Measurements from ENCODE around the gene FNDC3B. TPM values are rescaled to one million over a fixed set of nuclear protein-coding genes. Genes with fewer than 3 reads are reported as not detected.

Gene FNDC3B
- total RNA-seq, 1 donor from 2014 or later: 171 TPM

DNA sequence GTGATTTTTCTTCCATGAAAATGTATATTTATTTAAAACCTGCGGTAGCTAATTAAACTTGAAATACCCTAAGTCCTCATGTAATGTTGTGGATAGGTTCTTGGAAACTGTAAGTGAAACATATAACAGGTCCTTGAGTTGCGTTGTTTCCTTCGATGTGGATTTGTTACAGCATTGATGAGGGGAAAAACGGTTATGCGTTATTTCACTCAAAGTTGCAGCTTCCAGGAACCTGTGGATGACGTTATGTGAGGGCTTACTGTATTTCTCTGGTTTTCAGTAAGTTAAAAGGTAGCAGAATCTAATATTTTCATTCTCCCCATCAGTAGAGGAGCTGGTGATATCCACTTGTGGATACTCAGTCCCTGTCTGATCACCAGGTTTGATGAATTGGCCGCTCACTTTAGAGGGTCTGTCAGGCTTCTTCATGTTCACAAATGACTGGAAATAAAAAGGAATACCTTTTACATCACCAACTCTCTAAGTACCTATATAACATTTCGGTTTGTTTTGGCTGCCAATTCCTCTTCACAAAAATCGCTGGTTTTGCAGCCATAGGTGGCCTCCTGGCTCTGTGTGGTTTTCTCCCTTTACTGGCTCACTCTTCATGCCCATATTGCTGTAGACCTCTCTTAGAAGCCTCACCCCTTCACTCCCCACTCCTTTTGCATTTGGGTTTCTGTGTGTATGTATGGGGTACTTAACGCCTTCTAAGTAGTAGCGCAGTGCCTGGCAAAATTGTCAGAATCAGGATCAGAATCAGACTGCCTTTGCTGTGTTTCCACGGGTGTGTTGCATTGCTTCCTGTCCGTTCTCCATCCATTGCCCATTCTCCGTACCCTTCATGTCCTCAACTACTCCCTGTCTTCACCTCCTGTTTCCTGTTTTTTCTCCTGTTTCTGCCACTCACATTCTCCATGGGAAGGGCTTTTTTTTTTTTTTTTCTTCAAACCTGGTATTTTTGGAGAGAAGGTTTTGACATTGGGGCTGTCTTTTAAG is 112.6 kb downstream of the FNDC3B start:
- DNase-seq (ENCODE audit: low spot score): no peak
- intact Hi-C loops (cut with DNase I): no loop called here
- no peak for ATAC-seq

DNA sequence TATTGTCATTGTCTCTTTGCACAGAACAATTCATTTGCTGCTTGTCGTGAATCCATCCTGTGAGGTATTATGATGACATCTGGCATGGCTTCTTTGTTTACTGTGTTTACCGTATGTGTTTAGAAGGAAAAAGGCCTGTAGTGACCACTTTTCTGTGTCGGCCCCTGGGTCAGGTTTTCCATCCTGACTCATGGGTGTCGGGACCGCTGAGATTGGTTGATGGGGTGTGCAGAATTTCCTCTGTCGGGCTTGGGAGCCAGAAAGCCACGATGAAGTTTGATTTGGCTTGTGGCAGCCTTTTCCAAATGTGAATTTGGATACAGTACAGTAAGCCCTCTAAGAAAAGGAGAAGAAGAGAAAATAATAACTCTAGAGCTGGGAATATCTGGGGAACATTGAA is 113.5 kb downstream of the FNDC3B start:
- ATAC-seq (peak; percentile 23), DNase-seq (ENCODE audit: low spot score) (no peak)
- intact Hi-C loops (cut with DNase I): loop anchor here (1.0 kb wide), 1 partner anchor 39 kb away; no protein-coding TSS in a partner anchor

DNA sequence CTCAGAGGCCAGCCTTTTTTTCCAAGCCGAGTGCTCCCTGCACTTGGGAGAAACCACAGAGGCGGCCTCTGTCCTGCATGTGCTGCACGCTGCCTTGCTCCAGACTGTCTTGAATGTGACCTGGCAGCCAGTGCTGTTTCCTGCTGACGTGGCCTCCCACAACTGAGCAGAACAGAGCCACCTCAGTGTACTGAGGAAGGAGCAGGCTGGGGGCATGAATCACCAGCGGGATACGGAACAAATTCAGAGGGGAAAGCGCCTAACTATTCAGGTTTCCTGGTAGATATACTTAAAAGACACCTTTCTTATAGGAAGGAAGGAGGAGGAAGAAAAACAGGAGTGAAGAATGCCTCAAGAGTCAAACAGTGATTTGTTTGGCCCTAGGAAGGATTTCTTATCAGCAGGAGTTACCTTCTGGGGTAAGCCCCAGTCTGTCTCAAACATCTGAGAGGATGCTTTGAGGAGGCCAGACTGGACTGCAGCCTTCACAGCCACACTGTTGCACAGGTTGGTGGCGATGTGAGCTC is 114.0 kb downstream of the FNDC3B start:
- peak; percentile 99 for ATAC-seq
- DNase-seq (ENCODE audit: low spot score): peak; percentile 92
- intact Hi-C loops (cut with DNase I): loop anchor here (1.0 kb wide), 1 partner anchor 39 kb away; no protein-coding TSS in a partner anchor

GRCh38 chr3:172154768-172155664 is 115.6 kb downstream of the FNDC3B start:
- no peak for DNase-seq (ENCODE audit: low spot score)
- ATAC-seq: no peak
- intact Hi-C loops (cut with DNase I): no loop called here

- intact Hi-C loops (cut with DNase I): no loop called here
Observed at GRCh38 chr3:172155897-172156585, 116.7 kb downstream of the FNDC3B start.

GRCh38 chr3:172156586-172156955 is 117.2 kb downstream of the FNDC3B start:
- no peak for DNase-seq (ENCODE audit: low spot score)
- no peak for ATAC-seq

More at GRCh38 chr3:172155897-172156585, 116.7 kb downstream of the FNDC3B start:
- DNase-seq (ENCODE audit: low spot score): no peak
- ATAC-seq: no peak

DNA sequence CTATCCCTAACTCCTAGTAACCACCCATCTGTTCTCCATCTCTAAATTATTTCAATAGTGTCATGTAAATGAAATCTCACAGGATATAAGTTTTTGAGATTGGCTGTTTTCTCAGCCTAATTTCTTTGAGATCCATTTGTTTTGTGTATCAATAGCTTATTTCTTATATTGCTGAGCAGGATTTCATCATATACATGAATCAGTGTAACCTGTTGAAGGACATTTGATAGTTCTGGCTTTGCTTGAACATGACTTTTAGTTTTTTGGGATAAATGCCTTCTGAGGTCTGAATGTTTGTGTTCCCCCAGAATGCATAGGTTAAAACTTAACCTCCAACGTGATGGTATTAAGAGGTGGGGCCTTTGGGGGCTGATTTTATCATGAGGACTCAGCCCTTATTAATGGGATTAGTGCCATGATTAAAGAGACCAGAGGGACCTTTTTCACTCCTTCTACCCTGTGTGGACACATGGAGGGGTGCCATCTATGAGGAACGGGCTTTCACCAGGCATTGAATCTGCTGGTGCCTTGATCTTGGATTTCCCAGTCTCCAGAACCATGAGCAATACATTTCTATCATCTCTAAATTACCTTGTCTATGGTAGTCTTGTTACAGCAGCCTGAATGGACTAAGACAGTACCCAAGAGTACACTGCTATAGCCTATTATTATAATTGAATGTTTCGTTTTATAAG is 118.3 kb downstream of the FNDC3B start:
- no peak for DNase-seq (ENCODE audit: low spot score)
- intact Hi-C loops (cut with DNase I): no loop called here
- ATAC-seq: no peak

More at GRCh38 chr3:172156586-172156955, 117.2 kb downstream of the FNDC3B start:
- intact Hi-C loops (cut with DNase I): no loop called here

GRCh38 chr3:172158741-172159140 is 119.4 kb downstream of the FNDC3B start:
- ATAC-seq (no peak), DNase-seq (ENCODE audit: low spot score) (no peak)
- intact Hi-C loops (cut with DNase I): no loop called here

GRCh38 chr3:172159376-172159775 is 120.0 kb downstream of the FNDC3B start:
- no peak for ATAC-seq
- DNase-seq (ENCODE audit: low spot score): no peak
- intact Hi-C loops (cut with DNase I): no loop called here

- ATAC-seq: peak; percentile 93
- no peak for DNase-seq (ENCODE audit: low spot score)
- intact Hi-C loops (cut with DNase I): no loop called here
Observed at GRCh38 chr3:172159962-172160538, 120.7 kb downstream of the FNDC3B start.

GRCh38 chr3:172161133-172161789 is 121.9 kb downstream of the FNDC3B start:
- DNase-seq (ENCODE audit: low spot score) (no peak), ATAC-seq (no peak)
- intact Hi-C loops (cut with DNase I): no loop called here

DNA sequence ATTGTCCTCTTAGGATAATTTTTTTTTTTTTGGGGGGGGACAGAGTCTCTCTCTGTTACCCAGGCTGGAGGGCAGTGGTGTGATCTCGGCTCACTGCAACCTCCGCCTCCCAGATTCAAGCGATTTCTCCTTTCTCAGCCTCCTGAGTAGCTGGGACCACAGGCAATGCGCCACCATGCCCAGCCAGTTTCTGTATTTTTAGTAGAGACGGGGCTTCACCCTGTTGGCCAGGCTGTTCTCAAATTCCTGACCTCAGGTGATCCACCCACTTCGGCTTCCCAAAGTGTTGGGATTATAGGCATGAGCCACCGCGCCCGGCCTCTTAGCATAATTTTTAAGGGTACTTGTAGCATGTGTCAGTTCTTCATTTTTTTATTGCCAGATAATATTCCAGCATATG is 122.6 kb downstream of the FNDC3B start:
- intact Hi-C loops (cut with DNase I): no loop called here
- ATAC-seq: no peak
- no peak for DNase-seq (ENCODE audit: low spot score)

- intact Hi-C loops (cut with DNase I): no loop called here
- no peak for ATAC-seq
- no peak for DNase-seq (ENCODE audit: low spot score)
Observed at GRCh38 chr3:172163320-172163719, 123.9 kb downstream of the FNDC3B start.

GRCh38 chr3:172164620-172165362 is 125.4 kb downstream of the FNDC3B start:
- intact Hi-C loops (cut with DNase I): no loop called here
- ATAC-seq (no peak), DNase-seq (ENCODE audit: low spot score) (no peak)

GRCh38 chr3:172166261-172166660 is 126.9 kb downstream of the FNDC3B start:
- DNase-seq (ENCODE audit: low spot score) (no peak), ATAC-seq (no peak)
- intact Hi-C loops (cut with DNase I): no loop called here

GRCh38 chr3:172166890-172167289 is 127.5 kb downstream of the FNDC3B start:
- no peak for DNase-seq (ENCODE audit: low spot score)
- intact Hi-C loops (cut with DNase I): no loop called here
- ATAC-seq: no peak
